ENCODE results near the gene NOL4L. TPM values are rescaled to one million over a fixed set of nuclear protein-coding genes. Genes with fewer than 3 reads are reported as not detected.

The NOL4L gene
- total RNA-seq, 4 donors from 2014 or later, result 45.6 to 105 (median 85.9) TPM

DNA sequence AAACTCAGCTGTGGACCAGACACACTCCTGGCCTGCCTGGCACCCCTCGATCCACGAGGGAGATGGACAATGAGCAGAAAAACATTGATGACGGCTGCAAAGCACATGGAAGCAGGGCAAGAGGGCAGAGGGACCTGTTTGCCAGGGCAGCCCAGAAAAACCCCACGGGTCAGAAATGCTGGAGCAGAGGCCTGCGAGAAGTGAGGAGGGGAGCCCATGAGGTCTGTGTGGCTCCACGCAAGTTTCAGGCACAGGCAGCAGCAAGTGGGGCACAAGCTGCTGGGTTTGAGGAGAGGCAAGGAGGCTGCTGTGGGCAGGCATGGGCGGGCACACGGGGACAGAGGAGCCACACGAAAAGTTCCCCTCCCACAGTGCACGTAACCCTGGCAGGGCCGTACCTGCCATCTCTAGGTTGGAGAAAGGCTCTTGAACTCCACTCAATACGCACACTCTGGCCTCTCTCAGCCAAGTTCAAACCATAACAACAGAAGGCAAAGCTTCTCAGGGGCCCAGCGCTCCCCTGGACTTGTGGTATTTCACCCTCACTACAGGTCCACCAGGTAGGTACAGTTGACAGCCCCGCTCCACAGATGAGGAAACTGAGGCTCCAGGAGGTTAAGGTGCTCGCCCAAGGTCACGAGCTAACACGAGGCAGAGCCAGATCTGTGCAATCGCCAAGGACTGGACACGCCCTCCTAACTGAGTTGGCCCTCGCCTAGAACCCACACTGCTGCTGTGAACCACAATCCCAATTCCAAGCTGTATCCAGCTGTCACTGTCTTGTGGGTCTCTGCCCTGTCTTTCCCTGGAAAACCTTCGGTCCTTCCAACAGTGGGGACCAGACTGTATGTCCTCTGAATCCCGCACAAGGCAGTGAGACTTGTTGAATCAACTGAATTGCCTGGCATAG is 108.2 kb downstream of the NOL4L start:
- Histone ChIP-seq H3K4me3 (no peak overlapping the region), H3K36me3 (no peaks in the 10 kb centered on the region), H3K27me3 (no peaks in the 10 kb centered on the region), H3K4me1 (peaks cover 80 to 100% (median 98%) of the 10 kb centered on the region in 4 donors), H3K27ac (peak overlapping the region; percentile 93 to 97 (median 96)), H3K9me3 (no peaks in the 10 kb centered on the region)
- in situ Hi-C loops (cut with MboI; ENCODE audit: low pct_ligation_motif_present in 1 of 4, low pct_unique_long_range_greater_than_20kb in 1 of 4, low sequenced_read_pairs in 3 of 4), result no loop called here
- TF ChIP-seq, protein P1, sequence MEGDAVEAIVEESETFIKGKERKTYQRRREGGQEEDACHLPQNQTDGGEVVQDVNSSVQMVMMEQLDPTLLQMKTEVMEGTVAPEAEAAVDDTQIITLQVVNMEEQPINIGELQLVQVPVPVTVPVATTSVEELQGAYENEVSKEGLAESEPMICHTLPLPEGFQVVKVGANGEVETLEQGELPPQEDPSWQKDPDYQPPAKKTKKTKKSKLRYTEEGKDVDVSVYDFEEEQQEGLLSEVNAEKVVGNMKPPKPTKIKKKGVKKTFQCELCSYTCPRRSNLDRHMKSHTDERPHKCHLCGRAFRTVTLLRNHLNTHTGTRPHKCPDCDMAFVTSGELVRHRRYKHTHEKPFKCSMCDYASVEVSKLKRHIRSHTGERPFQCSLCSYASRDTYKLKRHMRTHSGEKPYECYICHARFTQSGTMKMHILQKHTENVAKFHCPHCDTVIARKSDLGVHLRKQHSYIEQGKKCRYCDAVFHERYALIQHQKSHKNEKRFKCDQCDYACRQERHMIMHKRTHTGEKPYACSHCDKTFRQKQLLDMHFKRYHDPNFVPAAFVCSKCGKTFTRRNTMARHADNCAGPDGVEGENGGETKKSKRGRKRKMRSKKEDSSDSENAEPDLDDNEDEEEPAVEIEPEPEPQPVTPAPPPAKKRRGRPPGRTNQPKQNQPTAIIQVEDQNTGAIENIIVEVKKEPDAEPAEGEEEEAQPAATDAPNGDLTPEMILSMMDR (IDR thresholded peaks at IDR 0.05), result no peak
- TF ChIP-seq EP300 (IDR thresholded peaks at IDR 0.05; ENCODE audit: low read depth), result no peak
- TF ChIP-seq POLR2A (IDR thresholded peaks at IDR 0.05), result no peak
- TF ChIP-seq POLR2AphosphoS5 (IDR thresholded peaks at IDR 0.05), result no peak
- DNase-seq, result no peak
- 42 to 60% methylated on average over 6 to 22 of the region's 22 CpGs for WGBS, 2 donors (ENCODE audit: low coverage in 1 of 2)
- intact Hi-C loops (cut with DNase I; ENCODE audit: low total_unique reads), result no loop called here

DNA sequence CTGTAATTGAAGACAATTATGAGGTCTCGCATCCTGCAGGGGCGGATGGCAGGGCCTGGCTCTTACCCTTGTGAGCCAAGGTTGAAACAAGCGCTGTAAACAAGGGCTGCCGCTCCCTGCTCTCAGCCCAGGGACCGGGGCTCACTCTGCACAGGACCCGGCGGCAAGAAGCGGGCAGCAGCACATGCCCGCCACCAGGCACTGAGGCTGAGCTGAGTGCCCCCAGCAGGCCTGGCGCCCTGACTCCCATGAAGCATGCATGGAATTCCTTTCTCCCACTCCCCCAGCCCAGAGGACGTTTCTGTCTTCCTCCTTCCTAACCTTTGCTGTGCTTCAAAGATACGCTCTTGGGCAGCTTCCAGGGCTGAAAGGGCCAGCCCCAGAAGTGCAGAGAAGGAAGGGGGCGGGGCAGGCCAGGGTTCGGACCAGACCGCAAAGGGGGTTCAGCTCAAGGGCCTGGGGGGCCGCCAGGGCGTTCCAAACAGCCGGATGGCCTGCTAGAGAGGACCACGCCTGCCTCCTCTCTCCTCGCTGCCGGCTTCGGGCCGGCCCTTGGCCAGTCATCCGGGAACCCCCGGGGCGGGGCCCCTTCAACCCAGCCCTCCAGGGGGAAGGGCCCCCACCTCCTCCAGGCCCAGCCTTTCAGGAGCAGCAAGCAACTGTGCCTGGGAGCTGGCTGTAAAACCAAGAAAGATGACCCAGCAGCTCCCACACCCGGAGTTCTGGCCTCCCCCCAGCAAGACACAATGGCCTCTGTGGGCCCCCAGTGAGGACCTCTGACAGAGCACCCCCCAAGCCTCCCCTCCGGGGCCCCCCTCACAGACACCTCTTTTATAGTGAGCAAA is 109.9 kb downstream of the NOL4L start:
- H3K27me3 ChIP-seq, result no peaks in the 10 kb centered on the region
- 14% methylated on average over 19 of the region's 28 CpGs; no CpG with 5 or more reads in 1 of the 2 donors for WGBS, 2 donors (ENCODE audit: low coverage in 1 of 2)
- TF ChIP-seq POLR2AphosphoS5 (IDR thresholded peaks at IDR 0.05) (peak; percentile 59 to 80 (median 67)), EP300 (IDR thresholded peaks at IDR 0.05; ENCODE audit: low read depth) (peak; percentile 0), POLR2A (IDR thresholded peaks at IDR 0.05) (peak; percentile 74)
- TF ChIP-seq, protein P1 (IDR thresholded peaks at IDR 0.05), result no peak
- in situ Hi-C loops (cut with MboI; ENCODE audit: low pct_ligation_motif_present in 1 of 4, low pct_unique_long_range_greater_than_20kb in 1 of 4, low sequenced_read_pairs in 3 of 4) (no loop called here), intact Hi-C loops (cut with DNase I; ENCODE audit: low total_unique reads) (no loop called here)
- no peaks in the 10 kb centered on the region for H3K9me3 ChIP-seq
- H3K27ac ChIP-seq, result peak overlapping the region; percentile 93 to 97 (median 96)
- peak overlapping the region in 3 of 4 donors; percentile 11 to 45 (median 31) for H3K4me3 ChIP-seq
- H3K36me3 ChIP-seq, result no peaks in the 10 kb centered on the region
- DNase-seq, result peak; percentile 94
- H3K4me1 ChIP-seq, result peaks cover 73 to 100% (median 91%) of the 10 kb centered on the region in 4 donors

GRCh38 chr20:32474717-32474966 is 110.5 kb downstream of the NOL4L start:
- in situ Hi-C loops (cut with MboI; ENCODE audit: low pct_ligation_motif_present in 1 of 4, low pct_unique_long_range_greater_than_20kb in 1 of 4, low sequenced_read_pairs in 3 of 4) (no loop called here), intact Hi-C loops (cut with DNase I; ENCODE audit: low total_unique reads) (no loop called here)
- Histone ChIP-seq H3K36me3 (no peaks in the 10 kb centered on the region), H3K9me3 (no peaks in the 10 kb centered on the region), H3K4me3 (peak overlapping the region in 3 of 4 donors; percentile 11 to 45 (median 31)), H3K27me3 (no peaks in the 10 kb centered on the region), H3K27ac (peak overlapping the region; percentile 93 to 97 (median 96)), H3K4me1 (peaks cover 72 to 100% (median 89%) of the 10 kb centered on the region in 4 donors)
- TF ChIP-seq, protein P1 (IDR thresholded peaks at IDR 0.05), result no peak
- no peak for TF ChIP-seq EP300 (IDR thresholded peaks at IDR 0.05; ENCODE audit: low read depth)
- TF ChIP-seq POLR2AphosphoS5 (IDR thresholded peaks at IDR 0.05), result no peak
- no peak for TF ChIP-seq POLR2A (IDR thresholded peaks at IDR 0.05)
- DNase-seq, result no peak
- 29% methylated on average over 4 of the region's 8 CpGs; no CpG with 5 or more reads in 1 of the 2 donors for WGBS, 2 donors (ENCODE audit: low coverage in 1 of 2)
